Upper lobe of left lung (tissue), 6 donors: Measurements from ENCODE around the gene ME3. TPM values are rescaled to one million over a fixed set of nuclear protein-coding genes. Genes with fewer than 3 reads are reported as not detected.

ENCODE experiments used
- ATAC-seq, 2 donors: fragments of 200-7000 bp; cut with Tn5 transposase; one replicate each; pipeline ENCODE4 v1.9.1; 2022; ENCODE audit warnings: mild to moderate bottlenecking in 2 of 2, moderate library complexity in 2 of 2; ENCODE audit not compliant: low FRiP score in 2 of 2
- DNase-seq, 2 donors: peaks; one replicate each; pipeline ENCODE4 v3.0.0-alpha.2; 2019 to 2020
- H3K27ac ChIP-seq, 4 donors: fragments of 200-600 bp; sonication (generic); one replicate each; pipeline ENCODE4 v1.5.1; 2016 to 2019
- H3K27me3 ChIP-seq, 4 donors: fragments of 200-600 bp; sonication (generic); one replicate each; pipeline ENCODE4 v1.5.1; 2017 to 2019
- H3K36me3 ChIP-seq, 4 donors: fragments of 200-600 bp; sonication (generic); one replicate each; pipeline ENCODE4 v1.5.1; 2016 to 2019
- H3K4me1 ChIP-seq, 4 donors: fragments of 200-600 bp; sonication (generic); one replicate each; pipeline ENCODE4 v1.5.1; 2018 to 2019
- H3K4me3 ChIP-seq, 4 donors: fragments of 200-600 bp; sonication (generic); one replicate each; pipeline ENCODE4 v1.5.1; 2017 to 2019; ENCODE audit warnings: mild to moderate bottlenecking in 2 of 4, moderate library complexity in 1 of 4
- H3K9me3 ChIP-seq, 4 donors: fragments of 200-600 bp; sonication (generic); one replicate each; pipeline ENCODE4 v1.5.1; 2018 to 2019
- EP300 ChIP-seq, 4 donors: sonication (generic); formaldehyde crosslinking; IDR thresholded peaks; one replicate each; pipeline ENCODE4 v1.5.1; 2017; ENCODE audit warnings: antibody characterized with exemption in 4 of 4, control low read depth in 2 of 4
- POLR2A ChIP-seq, 4 donors: fragments of 450-650 bp; IDR thresholded peaks; one replicate each; pipeline ENCODE4 v1.5.1; 2016 to 2017; ENCODE audit warnings: antibody characterized with exemption in 4 of 4, mild to moderate bottlenecking in 2 of 4
- POLR2AphosphoS5 ChIP-seq, 2 donors: sonication (generic); formaldehyde crosslinking; IDR thresholded peaks; one replicate each; pipeline ENCODE4 v1.5.1; 2017; ENCODE audit warnings: antibody characterized with exemption in 2 of 2
- WGBS, 2 donors: methylation state at CpG; one replicate each; pipeline ENCODE4 v1.1.5; 2017 to 2018; 5-methylcytosine and 5-hydroxymethylcytosine counted together
- total RNA-seq, 6 donors: library from RNA; depleted of rRNA in 4 of 6; stranded (reverse); fragments of >200 nt in 4 of 6; gene quantifications; one replicate each; pipeline versions ENCODE4 v1.1.0 to v1.2.1, GENCODE V29; 2016 to 2021
- TF ChIP-seq, protein P1 (sequence below), 6 experiments: fragments of 450-650 bp in 4 of 6; fragments of 200-600 bp in 2 of 6; sonication (generic) in 2 of 6; IDR thresholded peaks; one replicate each; pipeline ENCODE4 v1.5.1; 2016 to 2019; ENCODE audit warnings: antibody characterized with exemption in 6 of 6
- donor health status: DM: no; HTN: no; CAD: no; lungs with moderate emphysema.
- donor health status: DM: no; HTN: yes; CAD: no; lungs with severe emphysema.

Gene ME3
- total RNA-seq, 6 donors from 2014 or later = 19.5 to 56.6 (median 34.7) TPM

DNA sequence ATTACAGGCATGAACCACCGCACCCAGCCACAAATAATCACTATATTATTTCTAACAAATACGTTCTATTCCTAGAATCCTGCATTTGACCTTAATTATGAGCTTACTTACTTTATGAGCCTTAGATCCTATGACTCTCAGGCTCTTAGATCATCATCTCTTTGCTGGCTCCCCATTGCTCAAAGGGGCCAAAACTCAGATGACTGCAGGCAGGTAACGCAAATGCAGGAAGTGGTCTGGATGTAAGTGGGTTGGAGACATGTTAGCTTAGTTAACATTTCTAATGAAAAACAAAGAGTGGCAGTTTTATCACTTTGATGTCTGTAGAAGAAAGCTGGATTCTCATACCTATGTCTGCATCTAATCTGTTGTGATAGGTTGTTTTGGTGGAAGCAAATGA lies 274.3 kb downstream of the ME3 start:
- no peaks in the 10 kb centered on the region for H3K9me3 ChIP-seq
- H3K27ac ChIP-seq = no peak overlapping the region
- H3K27me3 ChIP-seq = no peaks in the 10 kb centered on the region
- WGBS, 2 donors = 90 to 96% methylated on average over 3 of the region's 3 CpGs
- no peak for TF ChIP-seq POLR2A (IDR thresholded peaks at IDR 0.05)
- TF ChIP-seq POLR2AphosphoS5 (IDR thresholded peaks at IDR 0.05) = no peak
- TF ChIP-seq, protein P1, sequence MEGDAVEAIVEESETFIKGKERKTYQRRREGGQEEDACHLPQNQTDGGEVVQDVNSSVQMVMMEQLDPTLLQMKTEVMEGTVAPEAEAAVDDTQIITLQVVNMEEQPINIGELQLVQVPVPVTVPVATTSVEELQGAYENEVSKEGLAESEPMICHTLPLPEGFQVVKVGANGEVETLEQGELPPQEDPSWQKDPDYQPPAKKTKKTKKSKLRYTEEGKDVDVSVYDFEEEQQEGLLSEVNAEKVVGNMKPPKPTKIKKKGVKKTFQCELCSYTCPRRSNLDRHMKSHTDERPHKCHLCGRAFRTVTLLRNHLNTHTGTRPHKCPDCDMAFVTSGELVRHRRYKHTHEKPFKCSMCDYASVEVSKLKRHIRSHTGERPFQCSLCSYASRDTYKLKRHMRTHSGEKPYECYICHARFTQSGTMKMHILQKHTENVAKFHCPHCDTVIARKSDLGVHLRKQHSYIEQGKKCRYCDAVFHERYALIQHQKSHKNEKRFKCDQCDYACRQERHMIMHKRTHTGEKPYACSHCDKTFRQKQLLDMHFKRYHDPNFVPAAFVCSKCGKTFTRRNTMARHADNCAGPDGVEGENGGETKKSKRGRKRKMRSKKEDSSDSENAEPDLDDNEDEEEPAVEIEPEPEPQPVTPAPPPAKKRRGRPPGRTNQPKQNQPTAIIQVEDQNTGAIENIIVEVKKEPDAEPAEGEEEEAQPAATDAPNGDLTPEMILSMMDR (IDR thresholded peaks at IDR 0.05) = no peak
- no peak for ATAC-seq
- H3K36me3 ChIP-seq = no peaks in the 10 kb centered on the region
- no peak for DNase-seq
- no peak overlapping the region for H3K4me3 ChIP-seq
- no peaks in the 10 kb centered on the region for H3K4me1 ChIP-seq

DNA sequence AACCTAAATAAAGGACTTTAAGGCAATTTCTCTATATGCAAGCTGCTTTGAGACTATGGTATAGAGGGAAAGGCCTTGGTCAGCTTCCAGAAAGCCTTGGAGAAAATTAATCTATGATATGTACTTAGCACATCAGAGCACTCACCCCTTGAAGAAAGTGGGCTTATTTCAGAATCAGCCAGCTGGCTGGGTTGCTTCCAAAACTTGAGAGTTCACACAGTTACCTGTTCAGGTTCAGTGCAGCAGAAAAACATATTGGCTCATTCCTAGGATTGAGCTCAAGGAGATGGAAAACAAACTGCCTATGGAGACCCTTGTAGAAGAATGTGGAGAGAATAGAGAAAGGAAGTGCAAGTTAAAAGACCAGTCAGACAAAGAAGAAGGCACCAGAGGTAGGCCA lies 275.1 kb downstream of the ME3 start:
- no peaks in the 10 kb centered on the region for H3K27me3 ChIP-seq
- no peaks in the 10 kb centered on the region for H3K36me3 ChIP-seq
- H3K27ac ChIP-seq = no peak overlapping the region
- TF ChIP-seq POLR2A (IDR thresholded peaks at IDR 0.05) (no peak), EP300 (IDR thresholded peaks at IDR 0.05) (no peak), POLR2AphosphoS5 (IDR thresholded peaks at IDR 0.05) (no peak)
- TF ChIP-seq, protein P1 (IDR thresholded peaks at IDR 0.05) = no peak
- no peak overlapping the region for H3K4me3 ChIP-seq
- H3K4me1 ChIP-seq = no peaks in the 10 kb centered on the region
- no peaks in the 10 kb centered on the region for H3K9me3 ChIP-seq
- no peak for ATAC-seq
- DNase-seq = no peak

DNA sequence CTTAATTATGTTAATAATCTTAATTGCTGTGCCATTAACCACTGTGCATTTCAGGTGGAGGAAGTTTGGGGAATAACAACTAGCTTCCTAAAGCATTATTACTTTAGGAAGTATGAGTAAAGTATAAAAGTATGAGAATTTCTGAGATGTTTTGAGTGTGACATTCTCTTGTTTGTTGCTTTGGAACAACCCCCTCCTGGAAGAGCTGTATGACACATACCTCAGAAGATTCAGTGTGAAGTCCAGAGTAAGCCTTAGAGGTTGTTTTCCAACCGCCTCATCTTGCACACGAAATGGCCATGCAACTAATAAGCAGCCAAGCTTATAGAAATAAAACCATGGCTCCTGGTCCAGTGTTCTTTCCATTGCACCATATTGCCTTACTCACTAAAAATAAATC lies 276.0 kb downstream of the ME3 start:
- TF ChIP-seq, protein P1 (IDR thresholded peaks at IDR 0.05) = no peak
- H3K4me3 ChIP-seq = no peak overlapping the region
- DNase-seq (no peak), ATAC-seq (no peak)
- no peaks in the 10 kb centered on the region for H3K4me1 ChIP-seq
- no peaks in the 10 kb centered on the region for H3K27me3 ChIP-seq
- H3K27ac ChIP-seq = no peak overlapping the region
- no peaks in the 10 kb centered on the region for H3K36me3 ChIP-seq
- H3K9me3 ChIP-seq = no peaks in the 10 kb centered on the region
- 94 to 97% methylated on average over 2 of the region's 2 CpGs for WGBS, 2 donors

DNA sequence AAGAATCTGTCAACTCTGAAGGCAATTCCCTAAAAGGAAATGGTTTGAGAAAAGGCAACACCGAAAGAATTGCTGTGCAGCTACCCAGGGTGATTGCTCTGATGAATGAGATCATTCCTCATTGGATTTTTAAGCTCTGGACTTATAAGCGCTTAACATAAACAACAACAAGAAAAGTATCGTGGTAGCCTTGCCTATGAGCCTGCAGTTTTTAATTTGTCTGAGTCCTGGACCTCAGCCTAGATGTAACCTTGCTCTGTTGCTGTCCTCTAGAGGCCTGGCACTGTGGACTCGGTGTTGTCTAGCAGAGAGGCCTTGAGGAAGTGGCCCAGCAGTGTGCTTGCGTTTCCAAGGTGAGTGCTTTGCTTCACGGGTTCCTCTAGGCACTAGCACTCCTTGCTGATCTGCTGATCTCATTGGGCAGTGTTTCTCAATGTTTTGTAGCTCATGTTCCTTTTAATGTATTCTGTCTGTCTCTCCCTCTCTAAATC lies 277.3 kb downstream of the ME3 start:
- no peaks in the 10 kb centered on the region for H3K9me3 ChIP-seq
- TF ChIP-seq, protein P1 (IDR thresholded peaks at IDR 0.05) = no peak
- TF ChIP-seq EP300 (IDR thresholded peaks at IDR 0.05) (no peak), POLR2A (IDR thresholded peaks at IDR 0.05) (no peak), POLR2AphosphoS5 (IDR thresholded peaks at IDR 0.05) (no peak)
- no peaks in the 10 kb centered on the region for H3K4me1 ChIP-seq
- H3K36me3 ChIP-seq = no peaks in the 10 kb centered on the region
- H3K27ac ChIP-seq = no peak overlapping the region
- WGBS, 2 donors = 48 to 65% methylated on average over 5 to 6 of the region's 6 CpGs
- H3K4me3 ChIP-seq = no peak overlapping the region
- ATAC-seq (peak in 1 of 2 donors; percentile 51), DNase-seq (no peak)
- H3K27me3 ChIP-seq = no peaks in the 10 kb centered on the region

Other genes with a start within 250 kb of the ME3 start
- 10 to 100 TPM; 18.9 to 87.0 (median 35.7) TPM for gene PRSS23, start 127.9 kb upstream of the ME3 start, total RNA-seq